ENCODE measurements around the gene UGT1A6.

UGT1A6 gene

GRCh38 chr2:233772153-233772552, 79.5 kb downstream of the UGT1A6 start:
- no peak for DNase-seq

GRCh38 chr2:233772583-233772982, 79.9 kb downstream of the UGT1A6 start:
- DNase-seq, result no peak

DNA sequence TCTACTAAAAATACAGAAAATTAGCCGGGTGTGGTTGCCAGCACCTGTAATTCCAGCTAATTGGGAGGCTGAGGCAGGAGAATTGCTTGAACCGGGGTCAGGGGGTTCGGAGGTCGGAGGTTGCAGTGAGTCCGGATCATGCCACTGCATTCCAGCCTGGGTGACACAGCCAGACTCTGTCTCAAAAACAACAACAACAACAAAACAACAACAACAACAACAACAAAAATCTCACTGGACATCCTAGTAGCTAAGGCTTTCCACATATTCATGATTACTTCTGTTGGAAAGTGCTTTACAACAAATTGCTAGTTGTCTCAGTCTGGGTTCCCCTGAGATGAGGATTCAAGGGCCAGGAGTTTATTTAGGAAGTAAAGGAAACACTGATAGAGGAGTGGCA, 81.2 kb downstream of the UGT1A6 start:
- DNase-seq, result no peak

GRCh38 chr2:233775414-233775813, 82.7 kb downstream of the UGT1A6 start:
- no peak for DNase-seq

DNA sequence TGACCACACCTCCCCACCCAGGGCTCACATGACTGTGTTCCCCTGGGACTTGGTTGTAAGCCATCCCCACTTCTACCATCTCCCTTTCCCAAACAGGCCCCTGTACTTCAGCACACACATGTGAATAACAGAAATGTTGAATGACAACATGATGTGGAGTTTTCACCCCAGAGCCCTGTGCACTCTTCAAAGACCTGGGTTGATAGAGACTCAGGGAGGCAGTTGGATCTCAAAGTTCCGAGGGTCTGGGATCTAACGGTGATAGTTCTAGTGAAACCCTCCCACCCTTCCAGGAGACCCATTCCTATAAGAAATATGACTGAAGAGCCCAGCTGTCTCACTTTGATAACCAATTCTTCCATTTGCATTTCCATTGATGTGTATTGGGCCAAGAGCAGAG, 85.3 kb downstream of the UGT1A6 start, which contains the start of gene MROH2A:
TSS of gene MROH2A (plus strand) at position 301 of the 400 bp plus-strand sequence. CDS start 1,029 bp downstream, outside the sequence.
- no peak for DNase-seq

DNA sequence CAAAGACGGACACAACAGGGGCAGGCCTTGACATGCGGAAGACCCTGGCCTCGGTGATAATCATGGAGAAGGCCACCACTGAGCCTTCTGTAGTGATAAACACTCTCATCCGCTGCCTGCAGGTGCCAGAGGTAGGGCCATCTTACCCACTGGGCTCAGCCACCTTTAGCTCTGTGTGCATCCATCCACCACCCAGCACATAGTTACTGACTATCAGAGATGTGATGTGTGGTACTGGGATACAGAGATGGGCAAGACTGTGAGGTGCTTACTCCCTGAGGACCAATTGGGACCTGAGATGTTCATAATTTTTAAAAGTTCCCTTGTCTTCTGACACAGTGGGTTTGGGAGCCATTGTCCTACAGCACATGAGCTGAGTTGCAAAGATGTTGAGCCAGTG, 87.0 kb downstream of the UGT1A6 start:
- no peak for DNase-seq

- DNase-seq, result no peak
These were observed 88.1 kb downstream of the UGT1A6 start for GRCh38 chr2:233780771-233781170.

- DNase-seq, result no peak
These were observed 96.9 kb downstream of the UGT1A6 start for GRCh38 chr2:233789554-233789953.

GRCh38 chr2:233791151-233791882, 98.6 kb downstream of the UGT1A6 start:
- DNase-seq, result no peak

- DNase-seq, result no peak
These were observed 99.2 kb downstream of the UGT1A6 start for GRCh38 chr2:233791883-233792329.

DNA sequence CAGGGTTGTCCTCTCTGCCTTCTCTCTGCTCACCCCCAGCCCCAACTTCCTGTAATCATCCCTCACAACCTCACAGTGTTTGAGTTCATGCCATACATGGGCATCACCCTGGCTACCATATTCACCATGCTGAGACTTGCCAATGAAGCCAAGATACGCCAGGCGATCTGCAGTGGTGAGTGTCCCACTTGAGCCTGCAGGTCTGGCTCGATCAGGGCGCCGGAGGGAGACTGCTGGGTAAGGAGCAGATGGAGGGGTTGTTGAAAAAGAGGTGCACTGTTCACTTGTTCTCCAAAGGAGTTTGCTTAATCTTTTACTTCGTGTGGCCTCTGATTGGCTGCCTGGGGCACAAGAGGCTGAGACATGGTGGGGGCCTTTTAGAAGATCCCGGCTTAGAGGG, 100.0 kb downstream of the UGT1A6 start:
- DNase-seq, result no peak

DNA sequence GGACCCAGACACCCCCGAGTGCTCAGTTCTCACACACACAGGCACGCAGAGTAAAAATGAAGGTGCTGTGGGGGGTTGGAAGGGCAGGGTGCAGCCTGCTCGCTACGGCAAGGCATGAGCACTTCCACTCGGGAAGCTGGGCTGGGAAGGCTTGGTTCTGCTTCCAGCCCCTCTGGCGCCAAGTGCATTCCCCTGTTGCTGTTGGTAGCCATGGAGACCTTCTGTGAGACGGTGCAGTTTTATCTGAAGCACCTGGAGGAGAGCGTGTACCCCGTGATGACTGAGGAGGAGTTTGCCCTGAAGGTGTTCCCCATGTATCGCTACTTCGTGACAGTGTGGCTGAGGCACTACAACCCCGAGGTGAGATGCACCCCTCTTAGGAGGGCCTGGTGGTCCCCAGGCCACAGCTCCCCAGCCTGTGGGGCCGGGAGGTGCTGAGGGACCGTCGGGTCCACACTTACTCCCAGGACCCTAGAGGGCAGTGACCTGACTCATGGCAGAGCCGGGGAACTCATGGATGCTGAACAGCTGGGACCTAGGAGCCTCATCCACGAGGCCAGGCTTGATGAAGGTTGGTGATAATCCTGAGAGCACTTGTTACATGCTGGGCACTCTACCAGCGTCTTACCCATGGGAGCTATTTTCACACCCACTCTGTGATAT, 100.9 kb downstream of the UGT1A6 start:
- no peak for DNase-seq

DNA sequence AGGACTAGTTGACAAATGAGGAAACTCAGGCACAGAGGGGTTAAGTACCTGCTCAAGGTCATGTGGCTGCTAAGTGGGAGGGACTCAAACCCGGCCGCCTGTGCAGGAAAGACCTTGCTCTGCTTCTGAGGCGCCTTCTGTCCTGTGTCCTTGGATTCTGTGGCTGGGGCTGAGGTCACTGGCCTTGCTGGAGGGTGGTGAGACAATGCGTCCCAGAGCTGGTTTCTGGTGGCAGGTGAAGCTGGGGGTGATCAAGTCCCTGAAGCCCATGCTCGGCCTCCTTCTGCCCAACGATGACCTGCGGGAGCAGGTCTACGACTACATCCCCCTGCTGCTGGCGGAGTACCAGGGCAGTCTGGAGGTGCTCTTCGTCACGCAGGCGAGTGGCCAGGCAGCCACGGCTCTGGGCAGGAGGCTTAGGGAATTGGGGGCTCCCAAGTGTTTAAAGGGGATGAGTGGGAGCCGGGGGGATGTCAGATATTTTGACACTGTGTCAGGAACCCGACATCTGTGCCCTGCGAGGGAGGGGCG, 101.5 kb downstream of the UGT1A6 start:
- no peak for DNase-seq

DNA sequence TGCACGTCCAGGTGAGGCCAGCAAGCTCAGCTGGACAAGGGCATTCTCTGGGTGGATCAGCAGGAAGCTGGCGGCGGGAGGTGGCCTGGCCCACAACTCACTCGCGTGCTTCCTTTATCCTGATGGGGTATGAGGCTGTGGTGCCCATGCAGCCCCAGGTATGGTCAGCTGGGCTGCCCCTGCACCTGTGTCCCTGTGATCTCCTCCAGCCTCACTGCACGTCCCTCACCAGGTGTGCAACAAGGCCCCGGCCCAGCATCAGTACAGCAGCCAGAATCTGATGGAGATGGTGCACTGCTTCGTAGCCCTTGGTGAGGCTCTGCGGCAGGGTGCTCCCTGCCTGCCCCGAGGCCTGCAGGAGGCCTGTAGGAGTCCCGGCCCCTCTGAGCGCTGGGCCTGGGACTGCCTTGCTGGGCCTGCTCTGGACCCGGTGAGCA, 103.1 kb downstream of the UGT1A6 start:
- no peak for DNase-seq

DNA sequence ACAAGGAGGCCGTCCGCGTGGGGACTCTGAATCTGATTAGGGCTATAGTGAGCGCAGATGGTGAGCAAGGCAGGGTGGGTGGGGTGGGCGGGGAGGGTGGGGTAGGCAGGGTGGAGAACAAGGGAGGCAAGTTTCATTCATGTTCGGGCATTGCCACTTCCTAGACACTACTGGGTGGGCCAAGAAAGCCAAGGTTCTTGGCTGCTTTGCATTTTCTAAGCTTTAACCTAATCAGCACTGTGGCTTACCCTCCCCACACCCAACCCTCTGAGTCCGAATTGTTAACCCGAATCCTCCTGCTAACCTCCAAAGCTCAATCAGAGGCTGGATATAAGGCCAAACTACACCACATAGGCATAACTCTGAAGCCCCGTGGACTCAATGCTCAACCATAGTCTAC, 103.6 kb downstream of the UGT1A6 start:
- DNase-seq, result no peak

GRCh38 chr2:233798335-233799086, 105.8 kb downstream of the UGT1A6 start:
- DNase-seq, result no peak

GRCh38 chr2:233799087-233799665, 106.5 kb downstream of the UGT1A6 start:
- no peak for DNase-seq

- DNase-seq, result no peak
These were observed 107.0 kb downstream of the UGT1A6 start for GRCh38 chr2:233799716-233800115.

- DNase-seq, result no peak
These were observed 107.5 kb downstream of the UGT1A6 start for GRCh38 chr2:233800208-233800607.

- no peak for DNase-seq
These were observed 108.9 kb downstream of the UGT1A6 start for GRCh38 chr2:233801357-233802131.

GRCh38 chr2:233802132-233802815, 109.6 kb downstream of the UGT1A6 start:
- DNase-seq, result no peak

Measured in NCI-H345 (cell line).